Uterus (tissue), 4 donors: Measurements from ENCODE around the gene SORBS1. TPM values are rescaled to one million over a fixed set of nuclear protein-coding genes. Genes with fewer than 3 reads are reported as not detected.

Experiments
- DNase-seq, 2 donors: peaks; one replicate each; pipeline ENCODE4 v3.0.0-alpha.2; 2019 to 2020
- H3K27ac ChIP-seq, 2 donors: fragments of 200-600 bp; sonication (generic); 1 replicate in 1 of 2; 2 replicates in 1 of 2; pipeline ENCODE4 v1.5.1; 2016 to 2018
- H3K27me3 ChIP-seq, 2 donors: fragments of 200-600 bp; sonication (generic); one replicate each; pipeline ENCODE4 v1.5.1; 2018 to 2019; ENCODE audit warnings: control low read depth in 1 of 2
- H3K36me3 ChIP-seq, 2 donors: fragments of 200-600 bp; sonication (generic); one replicate each; pipeline ENCODE4 v1.5.1; 2019; ENCODE audit warnings: control low read depth in 1 of 2
- H3K4me1 ChIP-seq, 2 donors: fragments of 200-600 bp; sonication (generic); one replicate each; pipeline ENCODE4 v1.5.1; 2018 to 2019; ENCODE audit warnings: control low read depth in 1 of 2
- H3K4me3 ChIP-seq, 2 donors: fragments of 200-600 bp; sonication (generic); 1 replicate in 1 of 2; 2 replicates in 1 of 2; pipeline ENCODE4 v1.5.1; 2018 to 2019; ENCODE audit warnings: mild to moderate bottlenecking in 1 of 2
- H3K9me3 ChIP-seq, 2 donors: fragments of 200-600 bp; sonication (generic); one replicate each; pipeline ENCODE4 v1.5.1; 2019; ENCODE audit warnings: control low read depth in 1 of 2
- CTCF ChIP-seq, 4 experiments: fragments of 200-600 bp in 2 of 4; fragments of 450-650 bp in 2 of 4; sonication (generic) in 2 of 4; IDR thresholded peaks; one replicate each; pipeline ENCODE4 v1.5.1; 2016 to 2019; ENCODE audit warnings: antibody characterized with exemption in 4 of 4, mild to moderate bottlenecking in 2 of 4, moderate library complexity in 1 of 4
- POLR2A ChIP-seq, 2 donors: fragments of 450-650 bp; IDR thresholded peaks; one replicate each; pipeline ENCODE4 v1.6.1; 2016; ENCODE audit warnings: antibody characterized with exemption in 2 of 2, mild to moderate bottlenecking in 1 of 2, moderate library complexity in 1 of 2
- intact Hi-C: fragments of 100-400 bp; cut with DNase I; formaldehyde crosslinking; loops from one replicate; pipeline ENCODE4 v1.15.1; 2023; ENCODE audit warnings: low total_unique reads
- total RNA-seq, 4 donors: library from RNA; depleted of rRNA in 3 of 4; stranded (reverse); fragments of >200 nt in 3 of 4; gene quantifications; one replicate each; pipeline versions ENCODE4 v1.1.0 to v1.2.4, GENCODE V29; 2014 to 2023
- donor health status: DM: yes; HTN: yes; CAD: no.

SORBS1 gene
- total RNA-seq, 4 donors from 2014 or later, result 89.9 to 422 (median 271) TPM

- TF ChIP-seq POLR2A (IDR thresholded peaks at IDR 0.05) (no peak), CTCF (IDR thresholded peaks at IDR 0.05) (no peak)
- no peak for DNase-seq
- Histone ChIP-seq H3K27ac (no peak overlapping the region), H3K4me1 (no peaks in the 10 kb centered on the region), H3K36me3 (no peaks in the 10 kb centered on the region), H3K4me3 (no peak overlapping the region), H3K9me3 (no peaks in the 10 kb centered on the region), H3K27me3 (no peaks in the 10 kb centered on the region)
- intact Hi-C loops, result no loop called here
These were observed 256.2 kb downstream of the SORBS1 start for GRCh38 chr10:95304976-95305375.

GRCh38 chr10:95304463-95304862 is 256.7 kb downstream of the SORBS1 start:
- H3K27ac ChIP-seq, result no peak overlapping the region

GRCh38 chr10:95303950-95304349 is 257.2 kb downstream of the SORBS1 start:
- DNase-seq, result no peak
- TF ChIP-seq CTCF (IDR thresholded peaks at IDR 0.05), result no peak
- no peak for TF ChIP-seq POLR2A (IDR thresholded peaks at IDR 0.05)
- Histone ChIP-seq H3K36me3 (no peaks in the 10 kb centered on the region), H3K9me3 (no peaks in the 10 kb centered on the region), H3K27ac (no peak overlapping the region), H3K4me1 (no peaks in the 10 kb centered on the region), H3K4me3 (no peak overlapping the region), H3K27me3 (no peaks in the 10 kb centered on the region)
- intact Hi-C loops, result no loop called here

More at GRCh38 chr10:95304463-95304862, 256.7 kb downstream of the SORBS1 start:
- no peaks in the 10 kb centered on the region for H3K4me1 ChIP-seq
- no peak overlapping the region for H3K4me3 ChIP-seq
- TF ChIP-seq CTCF (IDR thresholded peaks at IDR 0.05) (no peak), POLR2A (IDR thresholded peaks at IDR 0.05) (no peak)
- H3K36me3 ChIP-seq, result no peaks in the 10 kb centered on the region
- no peaks in the 10 kb centered on the region for H3K27me3 ChIP-seq
- no peaks in the 10 kb centered on the region for H3K9me3 ChIP-seq
- no peak for DNase-seq
- intact Hi-C loops, result no loop called here

- DNase-seq, result no peak
- Histone ChIP-seq H3K27ac (no peak overlapping the region), H3K9me3 (no peaks in the 10 kb centered on the region), H3K4me3 (no peak overlapping the region), H3K27me3 (no peaks in the 10 kb centered on the region), H3K4me1 (no peaks in the 10 kb centered on the region), H3K36me3 (no peaks in the 10 kb centered on the region)
- intact Hi-C loops, result no loop called here
- no peak for TF ChIP-seq POLR2A (IDR thresholded peaks at IDR 0.05)
- no peak for TF ChIP-seq CTCF (IDR thresholded peaks at IDR 0.05)
These were observed 257.6 kb downstream of the SORBS1 start for GRCh38 chr10:95303535-95303934.

GRCh38 chr10:95300022-95300539 is 261.1 kb downstream of the SORBS1 start:
- no peak for TF ChIP-seq POLR2A (IDR thresholded peaks at IDR 0.05)
- TF ChIP-seq CTCF (IDR thresholded peaks at IDR 0.05), result no peak
- no peak for DNase-seq
- H3K4me1 ChIP-seq, result no peaks in the 10 kb centered on the region
- intact Hi-C loops, result no loop called here
- no peaks in the 10 kb centered on the region for H3K27me3 ChIP-seq
- no peak overlapping the region for H3K27ac ChIP-seq
- no peaks in the 10 kb centered on the region for H3K36me3 ChIP-seq
- H3K4me3 ChIP-seq, result no peak overlapping the region
- no peaks in the 10 kb centered on the region for H3K9me3 ChIP-seq
